Fibroblast of skin of left biceps (primary cell): ENCODE results near the gene TRAPPC3.

ENCODE experiments used
- DNase-seq, 2 experiments: peaks; one replicate each; pipeline ENCODE4 v3.0.0-alpha.2; 2013; ENCODE audit warnings: low read depth in 2 of 2

TRAPPC3 gene

GRCh38 chr1:36153476-36153875 is 4.2 kb upstream of the TRAPPC3 start:
- DNase-seq = no peak

GRCh38 chr1:36151845-36152203 is 2.5 kb upstream of the TRAPPC3 start:
- no peak for DNase-seq

- no peak for DNase-seq
These were observed 2.0 kb upstream of the TRAPPC3 start for GRCh38 chr1:36151134-36151844.

GRCh38 chr1:36150296-36151133 is 1.2 kb upstream of the TRAPPC3 start:
- peak; percentile 61 to 69 for DNase-seq

GRCh38 chr1:36149973-36150295 is 648 bp upstream of the TRAPPC3 start:
- no peak for DNase-seq

- DNase-seq = no peak
These were observed 457 bp downstream of the TRAPPC3 start for GRCh38 chr1:36148821-36149236.

GRCh38 chr1:36144413-36144812 is 4.9 kb downstream of the TRAPPC3 start:
- DNase-seq = no peak

- no peak for DNase-seq
These were observed 5.9 kb downstream of the TRAPPC3 start for GRCh38 chr1:36143424-36143823.

GRCh38 chr1:36142121-36142520 is 7.2 kb downstream of the TRAPPC3 start:
- no peak for DNase-seq

GRCh38 chr1:36139521-36139920 is 9.8 kb downstream of the TRAPPC3 start:
- no peak for DNase-seq

- no peak for DNase-seq
These were observed 11.5 kb downstream of the TRAPPC3 start for GRCh38 chr1:36137776-36138175.

- no peak for DNase-seq
These were observed 12.1 kb downstream of the TRAPPC3 start for GRCh38 chr1:36137226-36137625.

GRCh38 chr1:36136535-36136934 is 12.8 kb downstream of the TRAPPC3 start:
- peak; percentile 64 to 66 for DNase-seq

GRCh38 chr1:36135796-36136195 is 13.5 kb downstream of the TRAPPC3 start:
- DNase-seq = no peak

GRCh38 chr1:36135330-36135667 is 14.0 kb downstream of the TRAPPC3 start:
- no peak for DNase-seq

GRCh38 chr1:36134505-36135329 is 14.6 kb downstream of the TRAPPC3 start:
- no peak for DNase-seq

- DNase-seq = no peak
These were observed 15.3 kb downstream of the TRAPPC3 start for GRCh38 chr1:36134031-36134430.

- DNase-seq = peak; percentile 84 to 86
These were observed 15.8 kb downstream of the TRAPPC3 start for GRCh38 chr1:36133484-36133883.

GRCh38 chr1:36132029-36132428 is 17.3 kb downstream of the TRAPPC3 start:
- DNase-seq = no peak

- DNase-seq = no peak
These were observed 20.4 kb downstream of the TRAPPC3 start for GRCh38 chr1:36128905-36129206.

GRCh38 chr1:36128126-36128904 is 21.0 kb downstream of the TRAPPC3 start:
- no peak for DNase-seq
